Measurements from ENCODE around the gene KRT16. TPM values are rescaled to one million over a fixed set of nuclear protein-coding genes. Genes with fewer than 3 reads are reported as not detected.
"Not testable (repeated sequence)": the region's sequence is repeated elsewhere in the genome, so short reads cannot be mapped to it uniquely, and the experiment has no call there.

Gene KRT16
- total RNA-seq, 2 donors from 2014 or later: 2.2 TPM; not detected in 1

DNA sequence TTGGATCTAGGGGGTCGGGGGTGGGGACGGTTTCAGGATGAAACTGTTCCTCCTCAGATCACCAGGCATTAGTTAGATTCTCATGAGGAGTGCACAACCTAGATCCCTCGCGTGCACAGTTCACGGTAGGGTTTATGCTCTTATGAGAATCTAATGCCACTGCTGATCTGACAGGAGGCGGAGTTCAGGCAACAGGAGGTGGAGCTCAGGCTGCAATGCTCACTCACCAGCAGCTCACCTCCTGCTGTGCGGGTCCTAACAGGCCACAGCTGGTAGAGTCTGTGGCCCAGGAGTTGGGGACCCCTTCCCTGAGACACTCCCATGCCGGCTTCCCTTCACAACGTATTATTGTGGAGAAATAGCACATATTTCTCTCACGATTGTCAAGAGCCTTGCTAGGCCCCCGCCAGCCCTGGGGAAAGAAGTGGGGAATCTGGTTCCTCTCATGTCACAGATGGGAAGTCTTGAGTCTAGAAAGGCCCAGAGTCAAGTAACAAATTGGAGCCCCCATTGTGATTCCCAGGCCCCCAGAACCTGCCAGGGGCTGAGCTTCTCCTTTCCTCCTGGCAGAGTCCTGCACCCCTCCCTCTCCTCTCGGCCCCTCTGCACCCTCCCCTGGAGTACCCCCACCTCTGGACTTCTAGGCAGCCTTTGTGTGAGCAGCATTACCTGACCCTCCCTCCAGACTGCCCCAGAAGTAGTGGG is 19.8 kb downstream of the KRT16 start:
- H3K9me3 ChIP-seq: no peaks in the 10 kb centered on the region
- H3K4me3 ChIP-seq: no peak overlapping the region
- TF ChIP-seq, protein P1, sequence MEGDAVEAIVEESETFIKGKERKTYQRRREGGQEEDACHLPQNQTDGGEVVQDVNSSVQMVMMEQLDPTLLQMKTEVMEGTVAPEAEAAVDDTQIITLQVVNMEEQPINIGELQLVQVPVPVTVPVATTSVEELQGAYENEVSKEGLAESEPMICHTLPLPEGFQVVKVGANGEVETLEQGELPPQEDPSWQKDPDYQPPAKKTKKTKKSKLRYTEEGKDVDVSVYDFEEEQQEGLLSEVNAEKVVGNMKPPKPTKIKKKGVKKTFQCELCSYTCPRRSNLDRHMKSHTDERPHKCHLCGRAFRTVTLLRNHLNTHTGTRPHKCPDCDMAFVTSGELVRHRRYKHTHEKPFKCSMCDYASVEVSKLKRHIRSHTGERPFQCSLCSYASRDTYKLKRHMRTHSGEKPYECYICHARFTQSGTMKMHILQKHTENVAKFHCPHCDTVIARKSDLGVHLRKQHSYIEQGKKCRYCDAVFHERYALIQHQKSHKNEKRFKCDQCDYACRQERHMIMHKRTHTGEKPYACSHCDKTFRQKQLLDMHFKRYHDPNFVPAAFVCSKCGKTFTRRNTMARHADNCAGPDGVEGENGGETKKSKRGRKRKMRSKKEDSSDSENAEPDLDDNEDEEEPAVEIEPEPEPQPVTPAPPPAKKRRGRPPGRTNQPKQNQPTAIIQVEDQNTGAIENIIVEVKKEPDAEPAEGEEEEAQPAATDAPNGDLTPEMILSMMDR (IDR thresholded peaks at IDR 0.05): no peak
- H3K36me3 ChIP-seq: no peaks in the 10 kb centered on the region
- no peak for DNase-seq (ENCODE audit: low spot score)
- no peaks in the 10 kb centered on the region for H3K4me1 ChIP-seq
- no peak overlapping the region for H3K27ac ChIP-seq
- no peaks in the 10 kb centered on the region for H3K27me3 ChIP-seq

DNA sequence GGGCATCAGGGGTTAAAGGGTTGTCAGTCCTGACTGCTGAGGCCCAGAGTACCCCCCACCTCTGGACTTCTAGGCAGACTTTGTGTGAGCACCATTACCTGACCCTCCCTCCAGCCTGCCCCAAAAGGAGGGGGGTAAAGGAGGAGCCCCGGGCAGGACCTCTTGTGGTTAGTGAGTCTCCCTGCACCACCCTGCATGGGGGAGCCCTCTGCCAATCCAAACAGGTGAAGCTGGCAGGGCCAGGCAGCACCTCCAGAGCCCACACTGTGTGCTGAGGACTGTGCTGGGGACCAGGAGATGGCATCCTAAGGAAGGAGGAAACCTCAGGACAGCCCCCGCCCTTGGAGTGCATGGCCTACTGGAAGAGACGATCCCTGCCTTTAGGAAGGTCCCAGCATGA is 23.3 kb downstream of the KRT16 start:
- DNase-seq (ENCODE audit: low spot score): no peak
- no peaks in the 10 kb centered on the region for H3K27me3 ChIP-seq
- TF ChIP-seq, protein P1 (IDR thresholded peaks at IDR 0.05): no peak
- H3K27ac ChIP-seq: no peak overlapping the region
- no peaks in the 10 kb centered on the region for H3K9me3 ChIP-seq
- no peaks in the 10 kb centered on the region for H3K36me3 ChIP-seq
- H3K4me3 ChIP-seq: no peak overlapping the region
- H3K4me1 ChIP-seq: no peaks in the 10 kb centered on the region

DNA sequence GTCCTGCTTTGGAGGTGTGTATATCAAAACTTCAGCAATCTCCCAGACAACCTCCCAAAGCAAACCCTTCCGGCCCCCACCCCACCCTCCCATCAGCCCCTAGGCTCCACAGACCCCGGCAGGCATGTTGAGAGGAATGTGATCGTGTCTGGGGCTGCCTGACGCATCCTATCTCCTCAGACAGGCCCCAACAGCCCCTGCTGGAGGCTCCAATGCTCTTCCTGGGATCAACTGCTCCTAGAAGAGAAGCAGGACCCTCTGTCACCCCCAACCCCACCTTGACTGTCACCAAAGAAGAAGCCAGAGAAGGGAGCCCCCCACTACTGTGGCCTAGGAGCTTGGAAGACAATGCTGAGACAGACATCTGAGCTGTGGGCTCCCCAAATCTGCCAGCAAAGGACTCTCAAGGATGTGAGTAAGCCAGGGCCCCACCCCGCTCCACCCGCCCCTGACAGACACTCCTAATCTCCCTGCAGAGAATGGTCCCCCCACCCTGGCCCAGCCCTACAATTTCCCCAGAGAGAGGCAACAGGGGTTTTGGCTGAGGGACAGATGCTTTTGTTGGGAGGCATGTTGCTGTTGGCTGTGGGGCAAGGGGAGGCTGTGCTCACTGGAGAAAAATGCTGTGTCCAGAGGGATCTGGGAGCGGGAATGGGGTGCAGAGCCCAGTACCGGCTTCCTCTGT is 24.3 kb downstream of the KRT16 start:
- no peaks in the 10 kb centered on the region for H3K4me1 ChIP-seq
- TF ChIP-seq, protein P1 (IDR thresholded peaks at IDR 0.05): no peak
- no peak overlapping the region for H3K27ac ChIP-seq
- H3K27me3 ChIP-seq: no peaks in the 10 kb centered on the region
- no peak overlapping the region for H3K4me3 ChIP-seq
- no peaks in the 10 kb centered on the region for H3K9me3 ChIP-seq
- no peaks in the 10 kb centered on the region for H3K36me3 ChIP-seq
- no peak for DNase-seq (ENCODE audit: low spot score)

DNA sequence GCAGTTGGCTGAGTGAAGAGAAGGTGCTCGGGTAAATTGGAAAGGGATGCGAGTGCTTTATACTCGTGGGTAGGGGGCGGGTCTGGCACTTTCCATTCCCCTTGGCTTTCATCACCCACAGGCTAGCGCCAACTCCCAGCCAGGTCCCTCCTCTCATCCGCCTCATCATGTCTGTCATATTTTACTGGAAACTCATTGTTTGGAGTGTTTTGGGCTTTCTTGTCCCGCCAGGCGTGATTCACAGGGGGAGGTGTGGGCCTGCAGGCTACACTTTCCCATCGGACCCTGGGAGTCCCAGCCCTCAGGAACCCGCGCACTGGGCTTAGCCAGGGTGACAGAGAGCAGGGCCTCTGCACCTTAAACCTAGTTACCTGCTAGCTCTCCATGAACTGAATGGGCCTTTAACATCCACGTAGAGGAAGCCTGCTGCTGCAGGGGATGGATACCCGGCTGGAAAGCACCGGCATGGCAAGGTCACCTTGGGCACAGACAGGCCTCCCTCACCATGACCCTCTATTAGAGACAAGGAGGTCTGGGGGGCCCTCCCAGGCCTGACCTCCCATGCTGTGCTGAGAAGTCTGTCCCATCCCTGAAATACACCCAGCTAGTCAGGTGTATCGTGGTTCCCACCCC is 25.6 kb downstream of the KRT16 start, which contains the start of gene KRT14:
Gene KRT14, minus strand, starts transcription at position 33 of the 633 bp plus-strand sequence. CDS start 61 bp downstream, outside the sequence.
- Histone ChIP-seq H3K4me1 (no peaks in the 10 kb centered on the region), H3K27me3 (no peaks in the 10 kb centered on the region), H3K9me3 (no peaks in the 10 kb centered on the region), H3K4me3 (no peak within 1 kb of the TSS), H3K27ac (no peak within 1 kb of the TSS), H3K36me3 (no peaks in the 10 kb centered on the region)
- TF ChIP-seq, protein P1 (IDR thresholded peaks at IDR 0.05): no peak
- no peak for DNase-seq (ENCODE audit: low spot score)

DNA sequence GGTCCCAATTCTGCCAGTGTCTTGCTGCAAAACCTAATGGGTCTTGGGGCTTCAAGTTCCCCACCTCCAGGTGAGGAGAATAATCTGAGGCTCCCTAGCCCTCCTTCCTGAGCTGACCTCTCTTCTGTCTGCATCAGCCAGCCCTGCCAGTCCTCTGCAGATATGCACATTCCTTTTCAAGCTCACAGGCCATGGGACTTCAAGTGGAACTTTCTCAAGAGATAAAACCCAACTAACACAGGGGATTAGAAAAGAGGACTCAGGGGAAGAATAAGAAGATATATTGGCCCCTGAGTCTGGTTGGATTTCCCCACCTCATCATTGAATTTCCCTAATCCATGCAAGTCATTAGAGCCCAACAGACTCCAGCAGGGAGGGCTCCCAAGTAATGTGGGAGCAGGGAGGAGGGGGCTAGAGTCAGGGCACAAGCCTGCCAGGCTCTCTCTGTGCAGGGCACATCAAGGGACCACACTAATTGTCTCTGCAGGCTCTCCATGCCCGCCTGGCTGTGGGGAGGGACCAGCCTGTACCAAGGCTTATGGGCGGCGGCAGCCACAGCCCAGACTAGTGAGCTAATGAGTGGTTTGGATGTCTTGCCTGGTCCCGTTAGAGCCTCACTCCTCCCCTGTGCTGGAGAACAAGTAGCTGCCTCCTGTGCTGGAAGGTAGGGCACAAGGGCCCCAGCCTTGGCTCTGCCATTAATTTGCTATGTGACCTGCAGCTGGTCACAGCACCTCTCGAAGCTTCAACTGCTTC is 27.1 kb downstream of the KRT16 start:
- no peaks in the 10 kb centered on the region for H3K27me3 ChIP-seq
- TF ChIP-seq, protein P1 (IDR thresholded peaks at IDR 0.05): no peak

DNA sequence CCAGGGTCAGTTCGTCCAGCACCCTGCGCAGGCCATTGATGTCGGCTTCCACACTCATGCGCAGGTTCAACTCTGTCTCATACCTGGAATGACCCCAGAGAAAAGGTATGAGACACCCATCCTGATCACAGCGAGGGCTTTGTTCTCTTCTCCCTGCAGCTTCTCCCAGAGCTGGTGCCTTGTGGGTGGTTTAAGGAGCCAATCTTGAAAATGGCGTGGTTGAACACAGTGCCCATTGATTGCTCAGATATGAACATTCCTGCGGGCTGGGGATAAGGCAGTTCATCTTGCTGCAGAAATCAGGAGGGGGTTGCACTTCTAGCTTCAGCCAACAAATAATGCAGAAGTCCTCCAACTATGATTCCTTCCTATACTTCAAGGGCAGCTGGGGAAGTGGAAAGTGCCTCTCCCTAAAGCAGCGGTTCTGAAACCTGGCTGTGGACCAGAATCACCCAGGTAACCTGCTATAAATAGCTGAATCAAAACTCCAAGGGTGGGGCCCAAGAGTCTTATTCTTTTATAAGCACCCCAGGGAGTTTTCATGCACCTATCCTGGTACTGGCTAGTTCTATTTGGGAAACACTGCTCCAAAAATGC is 28.1 kb downstream of the KRT16 start:
- H3K9me3 ChIP-seq; H3K4me1 ChIP-seq; DNase-seq (ENCODE audit: low spot score); H3K27me3 ChIP-seq; H3K27ac ChIP-seq; H3K4me3 ChIP-seq; H3K36me3 ChIP-seq: not testable (repeated sequence)

More for the DNA sequence above, 27.1 kb downstream of the KRT16 start:
- DNase-seq (ENCODE audit: low spot score): no peak
- Histone ChIP-seq H3K4me3 (no peak overlapping the region), H3K36me3 (no peaks in the 10 kb centered on the region), H3K9me3 (no peaks in the 10 kb centered on the region), H3K4me1 (no peaks in the 10 kb centered on the region), H3K27ac (no peak overlapping the region)

Measured in right atrium auricular region (tissue), 2 donors.